HEK293T (cell line): ENCODE measurements around the gene ANKEF1.

ENCODE experiments used
- ARNT ChIP-seq: fragments of 450-650 bp; IDR thresholded peaks from 2 replicates; pipeline ENCODE4 v1.6.1; 2017; ENCODE audit warnings: mild to moderate bottlenecking
- BHLHE40 ChIP-seq: fragments of 450-650 bp; IDR thresholded peaks from 2 replicates; pipeline ENCODE4 v1.6.1; 2016; ENCODE audit warnings: mild to moderate bottlenecking, moderate library complexity, borderline replicate concordance
- ELF4 ChIP-seq: fragments of 450-650 bp; IDR thresholded peaks from 2 replicates; pipeline ENCODE4 v1.6.1; 2017; ENCODE audit warnings: antibody characterized with exemption
- FOXA1 ChIP-seq: fragments of 450-650 bp; IDR thresholded peaks from 2 replicates; pipeline ENCODE4 v1.6.1; 2016; ENCODE audit warnings: mild to moderate bottlenecking
- FOXK2 ChIP-seq: fragments of 450-650 bp; IDR thresholded peaks from 2 replicates; pipeline ENCODE4 v1.6.1; 2016; ENCODE audit warnings: mild to moderate bottlenecking
- FOXM1 ChIP-seq: fragments of 450-650 bp; IDR thresholded peaks from 2 replicates; pipeline ENCODE4 v1.6.1; 2017; ENCODE audit warnings: mild to moderate bottlenecking, borderline replicate concordance
- L3MBTL2 ChIP-seq: fragments of 450-650 bp; conservative IDR thresholded peaks from 2 replicates; pipeline ENCODE4 v1.6.1; 2016; ENCODE audit warnings: mild to moderate bottlenecking
- NFRKB ChIP-seq: fragments of 450-650 bp; IDR thresholded peaks from 2 replicates; pipeline ENCODE4 v1.6.1; 2016; ENCODE audit warnings: mild to moderate bottlenecking, moderate library complexity
- SP1 ChIP-seq: fragments of 450-650 bp; IDR thresholded peaks from 2 replicates; pipeline ENCODE4 v1.6.1; 2017
- SUZ12 ChIP-seq: fragments of 450-650 bp; IDR thresholded peaks from 2 replicates; pipeline ENCODE4 v1.6.1; 2016; ENCODE audit warnings: mild to moderate bottlenecking
- ZNF384 ChIP-seq: fragments of 450-650 bp; IDR thresholded peaks from 2 replicates; pipeline ENCODE4 v1.6.1; 2016

- TF ChIP-seq SP1 (no peak), FOXM1 (no peak), SUZ12 (no peak), ELF4 (no peak), FOXA1 (no peak), BHLHE40 (no peak), FOXK2 (no peak), ARNT (no peak), ZNF384 (no peak), NFRKB (no peak), L3MBTL2 (no peak)
These were observed 30.5 kb downstream of the ANKEF1 start for GRCh38 chr20:10065154-10065833.
